IPS-18c (cell line): ENCODE data around the gene NOM1.

ENCODE experiments used
- H3K4me3 ChIP-seq: 2 replicates; pipeline ENCODE4 v1.7.0; 2013; ENCODE audit warnings: low read depth, mild to moderate bottlenecking, low read length, moderate library complexity; ENCODE audit not compliant: insufficient read depth
- H3K9me3 ChIP-seq: one replicate; pipeline ENCODE4 v1.6.1; 2013; ENCODE audit warnings: mild to moderate bottlenecking, low read length, moderate library complexity; ENCODE audit not compliant: control insufficient read depth, insufficient read depth

Gene NOM1

GRCh38 chr7:157018328-157018996 is 69.0 kb downstream of the NOM1 start:
- H3K4me3 ChIP-seq = peak overlapping the region; percentile 20
- H3K9me3 ChIP-seq = peaks cover 3% of the 10 kb centered on the region

- Histone ChIP-seq H3K4me3 (peak overlapping the region; percentile 34), H3K9me3 (peaks cover 3% of the 10 kb centered on the region)
Measured at GRCh38 chr7:157018997-157019608, 69.6 kb downstream of the NOM1 start.

GRCh38 chr7:157019718-157020451 is 70.4 kb downstream of the NOM1 start:
- H3K4me3 ChIP-seq = no peak overlapping the region
- peaks cover 3% of the 10 kb centered on the region for H3K9me3 ChIP-seq

- H3K4me3 ChIP-seq = no peak overlapping the region
Measured at GRCh38 chr7:157020514-157021070, 71.1 kb downstream of the NOM1 start.

GRCh38 chr7:157021071-157021870 is 71.8 kb downstream of the NOM1 start:
- peak overlapping the region; percentile 24 for H3K4me3 ChIP-seq
- H3K9me3 ChIP-seq = peaks cover 3% of the 10 kb centered on the region

More at GRCh38 chr7:157020514-157021070, 71.1 kb downstream of the NOM1 start:
- H3K9me3 ChIP-seq = peaks cover 3% of the 10 kb centered on the region

GRCh38 chr7:157021871-157022680 is 72.6 kb downstream of the NOM1 start:
- peaks cover 3% of the 10 kb centered on the region for H3K9me3 ChIP-seq
- H3K4me3 ChIP-seq = peak overlapping the region; percentile 24
